GM19240 (cell line): Measurements from ENCODE around the gene MYO1D.
"Not testable (repeated sequence)": the region's sequence is repeated elsewhere in the genome, so short reads cannot be mapped to it uniquely, and the experiment has no call there.

ENCODE experiments used
- DNase-seq: peaks from one replicate; pipeline ENCODE4 v3.0.0; 2011; ENCODE audit warnings: low spot score; ENCODE audit not compliant: insufficient read length

MYO1D gene

GRCh38 chr17:32777922-32778321 lies 99.0 kb downstream of the MYO1D start:
- DNase-seq: no peak

GRCh38 chr17:32777436-32777835 lies 99.5 kb downstream of the MYO1D start:
- DNase-seq: no peak

- no peak for DNase-seq
Observed at GRCh38 chr17:32774695-32775084, 102.2 kb downstream of the MYO1D start.

GRCh38 chr17:32773856-32774694 lies 102.8 kb downstream of the MYO1D start:
- no peak for DNase-seq

GRCh38 chr17:32772453-32773025 lies 104.4 kb downstream of the MYO1D start:
- no peak for DNase-seq

GRCh38 chr17:32771396-32771795 lies 105.5 kb downstream of the MYO1D start:
- no peak for DNase-seq

- DNase-seq: no peak
Observed at GRCh38 chr17:32769846-32770245, 107.1 kb downstream of the MYO1D start.

- no peak for DNase-seq
Observed at GRCh38 chr17:32763855-32764439, 113.0 kb downstream of the MYO1D start.

GRCh38 chr17:32759476-32759875 lies 117.4 kb downstream of the MYO1D start:
- DNase-seq: no peak

- no peak for DNase-seq
Observed at GRCh38 chr17:32757963-32758362, 119.0 kb downstream of the MYO1D start.

- no peak for DNase-seq
Observed at GRCh38 chr17:32756696-32757095, 120.2 kb downstream of the MYO1D start.

- DNase-seq: no peak
Observed at GRCh38 chr17:32755045-32755805, 121.7 kb downstream of the MYO1D start.

GRCh38 chr17:32752934-32753333 lies 124.0 kb downstream of the MYO1D start:
- DNase-seq: no peak

GRCh38 chr17:32747856-32748255 lies 129.1 kb downstream of the MYO1D start:
- no peak for DNase-seq

- DNase-seq: no peak
Observed at GRCh38 chr17:32746698-32747097, 130.2 kb downstream of the MYO1D start.

- no peak for DNase-seq
Observed at GRCh38 chr17:32746280-32746679, 130.6 kb downstream of the MYO1D start.

GRCh38 chr17:32742681-32743538 lies 134.0 kb downstream of the MYO1D start:
- no peak for DNase-seq

GRCh38 chr17:32741381-32741780 lies 135.5 kb downstream of the MYO1D start:
- no peak for DNase-seq

GRCh38 chr17:32739722-32740121 lies 137.2 kb downstream of the MYO1D start:
- DNase-seq: no peak

GRCh38 chr17:32739151-32739550 lies 137.8 kb downstream of the MYO1D start:
- not testable (repeated sequence) for DNase-seq

GRCh38 chr17:32733401-32733800 lies 143.5 kb downstream of the MYO1D start:
- no peak for DNase-seq
